ENCODE results near the gene SLC25A21.
A peak's percentile ranks its signal among the peaks of the same experiment; 100 is the strongest.

Gene SLC25A21

DNA sequence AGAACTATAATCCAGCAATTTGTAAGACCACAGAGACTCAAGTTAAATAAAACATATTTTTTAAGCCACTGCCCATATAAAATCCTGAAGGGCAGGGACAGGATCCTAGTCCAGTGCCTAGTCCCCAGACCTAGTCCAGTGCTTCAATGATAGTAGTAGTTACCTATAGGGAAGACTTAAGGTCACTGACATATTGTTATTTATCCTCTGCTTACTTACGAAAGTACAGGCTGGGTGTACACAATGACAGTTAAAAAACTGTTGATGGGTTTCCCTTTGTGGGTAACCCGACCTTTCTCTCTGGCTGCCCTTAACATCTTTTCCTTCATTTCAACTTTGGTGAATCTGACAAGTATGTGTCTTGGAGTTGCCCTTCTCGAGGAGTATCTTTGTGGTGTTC is 192.5 kb downstream of the SLC25A21 start:
- no peak for DNase-seq

DNA sequence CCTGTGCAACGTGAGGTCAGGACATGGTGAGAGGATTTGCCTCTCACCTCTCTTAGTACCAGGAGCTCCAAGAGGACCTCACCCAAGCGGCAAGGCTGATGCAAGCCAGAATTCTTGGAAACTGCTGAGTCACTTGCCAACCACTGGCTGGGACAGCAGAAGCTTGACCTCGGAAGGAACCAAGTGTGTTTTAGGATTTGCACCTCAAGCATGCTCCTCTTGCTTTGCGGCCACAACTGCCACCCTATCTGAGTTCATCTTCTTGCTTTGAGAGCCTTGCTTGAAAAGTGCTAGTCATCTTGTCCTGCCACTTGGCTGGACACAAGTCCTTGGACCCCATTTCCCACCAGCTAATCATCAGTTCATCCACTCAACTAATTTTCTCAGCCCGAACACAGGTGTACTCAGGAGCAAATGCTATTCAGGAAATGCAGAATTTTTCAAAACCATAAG is 195.8 kb downstream of the SLC25A21 start:
- no peak for DNase-seq

DNA sequence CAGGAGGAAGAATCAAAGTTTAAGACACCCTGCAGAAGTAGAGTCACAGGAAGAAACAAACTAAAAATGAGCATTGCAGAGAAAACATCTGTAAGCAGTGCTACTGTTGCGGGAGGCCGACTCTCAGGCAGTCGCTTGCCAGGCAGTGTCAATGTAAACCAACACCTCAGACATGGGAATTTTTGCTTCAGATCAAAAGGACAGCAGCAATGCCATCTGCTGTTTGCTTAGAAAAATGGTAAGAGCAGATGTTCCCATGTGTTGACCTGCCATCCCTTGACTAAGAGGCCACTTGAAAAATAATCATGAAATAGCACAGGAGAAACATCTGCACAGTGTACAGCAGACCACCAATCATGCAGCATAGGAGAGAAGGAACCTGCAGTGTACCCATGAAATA is 196.6 kb downstream of the SLC25A21 start:
- DNase-seq = no peak

DNA sequence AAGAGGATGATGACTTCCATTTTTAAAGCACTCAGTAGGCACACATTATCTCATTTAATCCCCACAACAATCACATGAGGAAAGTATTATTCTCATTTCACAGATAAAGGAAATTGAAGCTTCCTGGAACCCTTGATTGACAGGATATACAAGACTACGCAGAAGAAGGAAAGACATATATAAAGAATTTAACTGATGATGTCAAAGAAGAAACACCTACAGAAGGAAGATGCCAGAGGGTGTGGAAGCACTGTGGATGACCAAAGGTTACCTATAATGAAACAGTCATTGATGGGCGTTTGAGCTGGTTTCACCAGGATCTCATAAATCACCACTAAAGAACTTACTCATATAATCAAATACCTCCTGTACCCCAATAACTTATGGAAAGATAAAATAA is 197.4 kb downstream of the SLC25A21 start:
- no peak for DNase-seq

DNA sequence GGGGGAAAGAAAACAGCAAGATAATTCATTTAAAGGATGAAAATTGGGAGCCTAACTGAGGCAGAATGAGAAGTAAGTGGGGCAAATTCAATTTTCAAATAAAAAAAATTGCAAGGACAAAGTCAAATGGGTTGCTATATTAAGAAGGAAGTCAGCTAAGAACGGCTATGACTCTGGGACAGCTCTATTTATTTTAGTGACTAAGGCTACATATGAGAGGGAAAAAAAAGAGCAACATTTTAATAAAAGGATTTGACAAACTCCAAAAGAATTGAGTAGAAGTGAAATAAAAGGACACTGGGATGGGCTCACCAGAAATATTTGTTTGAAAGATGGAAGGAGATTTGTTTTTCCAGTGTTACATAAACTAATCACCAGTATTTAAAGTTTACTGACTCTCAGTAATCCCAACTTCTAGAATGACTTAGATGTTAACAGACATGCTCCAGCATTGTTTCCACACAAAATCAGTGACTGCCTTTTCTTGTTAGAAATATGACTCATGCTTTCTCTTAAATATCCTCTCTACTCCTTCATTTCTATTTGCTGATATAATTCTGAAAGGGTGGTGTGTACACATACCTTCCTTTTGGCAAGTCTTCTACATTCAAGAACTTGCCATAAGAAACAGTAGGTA is 198.5 kb downstream of the SLC25A21 start:
- peak; percentile 16 for DNase-seq

DNA sequence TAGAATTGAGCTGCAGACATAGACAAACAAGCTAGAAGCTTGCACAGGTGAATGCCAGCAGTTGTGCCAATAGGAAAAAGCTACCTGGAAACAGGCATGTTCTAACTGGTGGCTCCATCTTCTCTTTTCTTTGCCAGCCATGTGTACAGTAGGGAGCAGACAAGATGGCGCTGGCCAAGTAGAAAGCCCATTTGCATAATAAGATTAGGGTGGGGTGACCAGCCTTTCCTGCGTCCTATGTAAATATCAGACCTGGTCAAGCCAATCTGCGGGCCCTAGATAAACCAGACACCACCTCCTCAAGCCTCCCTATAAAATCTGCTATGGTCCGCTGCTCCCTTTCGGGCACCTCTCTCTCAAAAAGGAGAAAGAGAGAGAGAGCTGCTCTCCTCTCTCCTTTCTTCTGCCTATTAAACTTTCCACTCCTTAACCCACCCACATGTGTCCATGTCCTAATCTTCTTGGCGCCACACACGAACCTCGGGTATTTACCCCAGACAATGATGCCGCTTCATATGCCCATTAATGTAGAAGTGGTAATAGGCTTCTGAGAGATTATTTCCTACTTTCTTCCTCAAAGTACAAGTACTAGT is 201.0 kb downstream of the SLC25A21 start:
- no peak for DNase-seq

DNA sequence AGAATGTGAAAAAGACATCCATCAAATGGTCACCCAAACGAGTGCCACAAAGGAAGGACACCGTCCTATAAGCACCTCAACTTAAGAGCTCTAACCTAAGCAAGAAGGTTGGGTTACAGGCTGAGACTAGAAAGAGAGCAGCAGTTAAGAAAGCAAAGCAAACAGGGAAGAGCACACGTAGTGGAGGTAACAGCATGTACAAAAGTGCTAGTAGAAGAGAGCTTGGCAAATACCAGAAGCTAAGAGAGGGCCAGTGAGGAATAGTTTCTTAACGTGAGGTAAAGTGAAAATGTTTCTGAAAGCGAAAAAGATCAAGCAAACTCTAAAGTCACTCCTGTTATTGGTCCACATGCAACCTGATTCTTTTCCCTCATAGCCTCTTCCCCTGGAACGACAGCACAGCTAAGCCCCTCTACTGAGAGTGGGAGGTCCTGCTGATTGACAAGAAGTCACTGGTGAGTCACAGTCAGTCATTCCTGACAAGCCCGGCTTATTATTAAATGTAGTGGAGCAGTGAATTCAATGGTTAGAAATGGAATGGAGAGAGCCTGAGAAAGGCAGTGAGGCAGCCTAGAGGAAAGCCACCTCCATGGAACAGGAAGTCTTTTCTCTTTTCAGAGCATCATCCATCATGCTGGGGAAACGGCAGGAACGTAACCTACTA is 204.4 kb downstream of the SLC25A21 start:
- DNase-seq = no peak

DNA sequence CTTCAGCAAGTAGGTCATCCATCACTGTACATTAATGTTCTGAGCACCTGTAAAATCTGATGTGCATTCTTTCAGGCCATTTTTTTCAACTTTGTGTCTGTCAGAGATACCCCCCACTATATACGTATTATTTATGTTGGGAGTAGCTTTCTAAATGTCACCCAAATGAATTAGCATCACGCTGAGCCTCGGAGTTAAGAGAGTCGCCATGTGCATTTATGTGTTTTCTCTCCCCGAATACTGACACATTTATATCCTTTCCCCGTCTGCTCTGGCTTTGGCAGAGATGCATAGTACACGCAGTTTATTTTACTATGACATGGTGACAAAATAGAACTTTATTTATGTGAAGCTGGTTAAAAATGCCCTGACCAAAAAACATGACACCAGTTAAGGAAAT is 216.4 kb downstream of the SLC25A21 start:
- DNase-seq = no peak

DNA sequence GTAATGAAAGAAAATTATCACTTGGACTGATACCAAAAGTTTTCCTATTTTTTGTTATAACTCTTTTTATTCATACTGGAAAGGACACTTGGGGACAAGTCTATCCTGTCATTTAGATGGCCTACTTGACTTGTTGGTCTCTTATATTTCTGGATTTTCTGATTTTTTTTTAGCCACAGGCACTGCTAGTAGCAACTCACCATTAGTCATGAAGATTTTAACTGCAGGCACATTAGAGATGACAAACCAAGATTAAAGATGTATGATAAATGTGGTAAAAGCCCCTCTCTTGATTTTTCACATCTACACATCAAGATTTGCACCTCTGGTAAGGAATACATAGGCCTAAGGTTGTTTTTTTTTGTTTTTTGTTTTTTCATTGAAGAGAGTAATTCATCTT is 217.0 kb downstream of the SLC25A21 start:
- DNase-seq = no peak

DNA sequence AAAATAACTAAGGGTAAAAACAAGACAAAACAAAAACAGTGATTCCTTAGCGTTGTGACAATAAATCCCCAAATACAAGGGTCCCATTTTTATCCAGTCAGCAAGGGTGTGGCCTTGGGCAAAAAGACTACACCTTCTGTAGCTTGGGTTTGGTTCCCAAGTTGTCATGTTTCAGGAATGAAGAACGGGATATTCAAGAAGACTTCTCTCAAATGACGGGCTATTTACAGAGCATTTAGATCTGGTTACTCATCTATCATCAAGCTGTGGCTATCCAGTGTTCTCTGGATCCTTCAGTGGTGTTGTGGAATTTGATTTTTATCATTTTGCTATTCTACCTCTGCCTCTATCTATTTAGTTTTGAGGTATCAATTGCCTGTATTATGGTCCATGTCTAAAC is 219.7 kb downstream of the SLC25A21 start:
- DNase-seq = peak; percentile 22

DNA sequence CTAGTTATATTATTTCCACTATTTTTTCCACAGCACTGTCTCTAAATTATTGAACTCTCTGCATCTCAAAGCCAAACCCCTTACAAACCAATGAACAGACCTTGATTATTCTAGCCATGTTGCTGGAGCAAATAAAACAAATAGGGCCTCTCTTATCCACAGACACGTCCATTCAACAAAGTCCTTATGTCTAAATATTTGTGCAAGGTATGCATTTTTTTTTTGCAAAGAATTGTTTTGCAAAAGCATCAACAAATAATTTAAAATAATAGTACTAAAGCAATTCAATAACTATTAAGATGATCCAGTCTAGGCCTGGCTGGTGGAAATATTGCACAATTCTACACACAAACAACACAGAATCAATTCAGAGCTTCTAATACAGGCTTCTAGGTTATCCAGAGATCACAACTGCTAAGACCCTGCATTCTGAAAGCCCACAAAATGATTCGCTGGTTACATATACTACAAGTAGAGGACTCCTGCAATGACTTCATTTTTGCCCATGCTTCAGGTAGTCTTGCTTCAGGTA is 221.0 kb downstream of the SLC25A21 start:
- no peak for DNase-seq

DNA sequence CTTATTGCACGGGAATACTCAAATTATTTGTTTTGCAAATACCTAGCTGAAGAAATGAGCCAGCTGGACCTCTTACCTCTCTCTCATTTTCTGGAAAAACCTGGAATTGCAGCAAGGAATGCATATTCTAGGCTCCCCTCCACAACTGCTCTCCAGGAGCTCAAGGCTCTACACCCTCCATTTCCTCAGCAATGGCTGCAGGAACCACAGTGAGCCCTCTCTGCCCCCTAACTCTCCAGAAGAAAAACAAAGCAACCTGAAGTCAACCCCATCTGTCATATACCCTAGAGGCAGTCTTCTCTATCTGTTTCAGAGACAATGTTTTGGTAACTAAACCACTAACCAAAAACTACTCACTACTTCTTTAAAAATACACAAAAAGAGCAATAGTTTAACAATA is 221.6 kb downstream of the SLC25A21 start:
- DNase-seq = no peak

DNA sequence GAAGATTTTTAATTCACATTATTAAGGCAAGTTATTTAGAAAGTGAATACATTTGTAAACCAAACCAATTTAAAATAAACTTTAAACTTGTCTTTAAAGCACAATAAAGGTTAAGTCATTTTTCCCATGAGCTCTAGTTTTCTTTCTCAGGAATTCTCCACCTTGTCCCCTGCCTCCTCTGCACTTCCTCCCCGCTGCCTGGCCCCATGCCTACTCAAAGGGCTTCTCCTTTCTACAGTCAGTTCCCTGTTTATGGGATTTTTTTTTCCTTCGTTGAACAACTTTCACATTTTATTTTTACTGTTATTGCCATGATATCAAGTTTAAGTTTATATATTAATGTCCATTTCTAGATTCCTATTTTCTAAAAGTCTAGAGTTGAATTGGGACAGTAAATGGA is 223.0 kb downstream of the SLC25A21 start:
- DNase-seq = no peak

DNA sequence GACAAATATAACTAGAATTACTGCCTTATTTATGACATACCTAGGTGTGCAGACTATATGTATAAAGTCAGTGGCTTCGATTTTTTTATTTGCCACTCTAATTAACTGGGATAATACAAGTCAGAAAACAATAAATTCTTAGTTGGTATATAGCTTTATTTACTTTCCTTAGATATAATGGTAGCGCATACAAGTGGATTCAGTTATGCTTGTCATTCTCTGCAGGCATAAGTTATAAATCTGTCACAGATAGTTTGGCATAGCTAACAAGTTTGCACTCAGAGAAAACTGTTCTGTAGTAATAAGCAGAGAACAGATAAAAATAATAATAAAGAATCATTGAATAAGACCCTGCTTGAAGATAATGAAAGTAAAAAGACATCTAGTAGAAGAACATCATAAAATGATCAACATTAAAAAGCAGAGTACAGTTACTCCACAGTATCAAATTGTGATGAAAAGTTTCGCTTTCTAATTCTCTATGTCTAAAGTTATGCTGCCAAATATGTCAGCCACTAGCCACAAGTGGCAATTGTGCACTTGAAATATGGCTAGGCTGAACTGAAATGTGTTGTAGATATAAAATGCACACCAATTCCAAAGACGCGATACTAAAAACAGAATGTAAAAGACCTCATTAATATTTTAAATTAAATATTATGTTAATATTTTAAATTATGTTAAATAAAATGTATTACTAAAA is 224.1 kb downstream of the SLC25A21 start:
- DNase-seq = no peak

DNA sequence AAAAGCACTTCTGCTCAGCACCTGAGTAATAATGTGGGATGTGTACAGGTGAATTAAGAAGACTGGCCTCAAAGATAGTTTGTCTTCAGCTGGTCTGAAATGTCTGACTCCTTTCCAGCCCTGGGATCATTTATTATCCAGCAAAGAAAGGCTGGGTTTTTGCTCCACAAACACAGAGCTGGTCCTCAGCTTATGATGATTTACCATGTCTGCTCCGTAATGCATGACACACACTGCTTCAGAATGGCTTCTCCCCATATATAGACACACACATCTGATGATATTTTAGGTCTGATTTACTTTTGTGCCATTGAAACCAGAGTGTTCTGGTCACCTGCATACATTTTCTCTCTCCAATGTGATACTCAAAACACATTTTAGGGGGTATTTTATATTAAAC is 225.0 kb downstream of the SLC25A21 start:
- no peak for DNase-seq

DNA sequence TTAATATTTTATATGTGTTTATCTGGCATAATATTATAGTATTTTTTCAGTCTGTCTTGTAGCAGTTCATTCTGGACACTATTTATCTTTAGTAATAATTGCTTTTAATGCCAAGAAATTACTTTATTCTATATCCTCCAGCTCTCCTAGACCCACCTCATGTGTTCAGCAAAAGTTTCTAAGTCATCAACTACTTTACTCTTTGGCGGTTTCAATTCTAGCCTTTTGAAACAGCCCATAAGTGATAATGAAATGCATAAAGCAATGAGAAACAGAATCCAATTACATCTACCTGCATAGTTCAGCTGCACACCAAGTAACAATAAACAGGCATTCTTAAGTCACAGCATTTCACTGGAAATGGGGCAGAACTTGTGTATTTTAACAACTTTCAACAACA is 225.5 kb downstream of the SLC25A21 start:
- no peak for DNase-seq

DNA sequence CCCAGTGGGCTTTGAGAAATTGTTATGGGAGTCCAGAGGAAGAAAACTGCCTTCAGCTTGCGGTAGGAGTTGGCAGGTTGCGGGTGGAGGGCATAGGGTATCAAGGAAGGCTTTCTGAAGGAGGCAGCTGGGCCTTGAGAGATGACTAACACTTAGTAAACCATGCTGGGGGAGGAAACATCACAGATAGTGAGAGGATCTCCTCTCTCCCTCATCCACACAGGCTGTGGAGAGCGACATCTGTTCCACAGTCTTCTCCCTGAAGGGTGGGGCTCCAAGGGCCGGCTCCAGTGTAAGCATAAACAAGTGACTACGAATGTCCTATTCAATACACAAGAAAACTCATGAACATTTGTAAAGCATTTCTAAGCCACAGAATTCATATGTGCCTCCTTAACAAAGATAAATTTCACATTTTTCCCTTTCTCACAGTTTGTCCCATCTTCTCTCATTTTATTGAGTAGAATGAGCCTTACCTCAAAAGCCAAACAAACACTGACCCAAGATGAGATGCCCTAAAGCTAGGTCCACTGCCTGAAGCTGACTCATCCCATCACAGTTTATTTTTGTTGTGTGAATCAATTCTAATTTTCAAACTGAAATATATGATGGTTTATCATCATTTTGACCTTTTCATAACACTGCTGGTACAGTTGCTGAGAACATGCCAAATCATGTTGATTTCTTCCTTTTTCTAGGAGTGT is 227.9 kb downstream of the SLC25A21 start:
- DNase-seq = peak; percentile 39

DNA sequence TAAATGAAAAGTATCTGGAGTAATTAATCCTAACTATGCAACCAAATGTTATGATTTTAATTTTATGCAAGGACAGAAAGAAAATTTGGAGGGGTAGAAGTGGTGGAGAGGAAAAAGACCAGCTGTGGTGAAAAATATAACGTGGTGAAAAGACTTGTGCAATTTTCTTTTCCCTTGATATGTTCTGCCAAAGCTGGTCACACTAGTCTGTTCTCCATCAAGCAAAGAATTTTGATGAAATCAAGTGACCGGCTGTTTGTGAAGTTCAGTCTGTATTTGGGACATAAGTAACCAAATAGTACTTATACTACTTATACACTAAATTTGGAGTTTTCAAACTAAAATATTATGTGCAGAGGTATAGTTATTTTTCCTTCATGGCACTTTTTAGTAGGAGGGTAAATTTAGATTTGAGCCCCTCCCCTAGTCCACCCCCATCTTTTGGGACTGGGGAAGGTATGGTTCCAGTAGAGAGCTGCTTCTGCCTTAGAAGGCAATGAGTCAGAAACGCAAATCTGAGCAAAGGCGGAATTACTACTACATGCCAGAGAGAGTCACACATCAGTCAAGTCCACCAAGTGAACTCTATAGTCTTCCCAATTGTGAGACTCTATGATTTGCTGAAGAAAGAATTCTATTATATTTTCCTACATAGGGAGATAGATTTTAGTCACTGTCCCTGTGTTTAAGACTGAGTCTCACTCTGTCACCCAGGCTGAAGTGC is 229.7 kb downstream of the SLC25A21 start:
- peak; percentile 11 for DNase-seq

DNA sequence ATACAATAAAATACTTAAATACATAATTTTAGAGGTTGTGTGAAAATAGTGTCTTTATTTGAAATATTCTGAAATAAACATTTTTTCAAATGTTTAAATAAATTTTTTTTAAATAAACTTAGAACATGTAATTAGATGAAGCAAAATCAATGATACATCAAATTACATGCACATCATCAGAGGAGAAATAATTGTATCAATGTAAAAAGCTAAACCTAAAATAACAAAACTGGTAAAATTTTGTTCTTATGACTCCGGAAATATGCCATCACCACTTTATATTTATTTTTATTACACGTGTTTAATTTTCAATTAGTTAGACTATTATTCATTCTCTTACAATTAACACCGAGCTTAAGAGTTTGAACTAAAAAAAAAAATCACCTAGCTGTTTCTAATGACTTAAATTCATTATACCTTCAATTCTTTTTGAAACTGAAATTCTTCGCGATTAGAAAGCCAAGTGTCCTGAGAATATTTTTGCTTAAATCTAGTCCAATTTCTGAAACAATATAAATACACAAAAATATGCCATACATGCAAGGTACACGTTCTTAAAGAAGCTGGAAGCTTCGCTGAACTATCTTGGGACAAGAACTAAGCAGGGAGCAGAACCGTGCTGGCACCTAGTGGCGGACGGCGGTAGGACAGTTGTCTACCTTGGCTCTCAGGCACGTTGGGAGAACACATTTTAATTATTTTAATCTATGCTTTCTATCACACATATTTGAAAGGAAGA is 230.5 kb downstream of the SLC25A21 start:
- peak; percentile 14 for DNase-seq

DNA sequence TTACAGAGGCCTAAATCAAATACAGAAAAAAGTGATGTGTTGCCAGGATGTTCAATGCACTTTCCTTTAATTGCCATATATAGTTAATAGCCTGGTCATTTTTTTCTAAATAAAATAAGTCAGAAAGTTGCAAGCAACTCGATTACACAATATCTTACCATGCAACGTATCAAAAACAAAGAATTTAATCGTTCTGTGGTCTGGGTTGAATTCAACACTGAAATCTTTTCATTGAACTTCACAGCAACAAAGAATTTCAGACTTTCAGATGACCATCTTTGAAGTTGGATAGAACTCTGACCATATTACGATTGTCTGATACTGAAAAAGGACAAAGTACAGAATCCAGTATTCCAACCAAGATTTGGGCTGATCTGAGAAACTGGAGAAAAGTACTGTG is 231.9 kb downstream of the SLC25A21 start:
- peak; percentile 2 for DNase-seq

DNA sequence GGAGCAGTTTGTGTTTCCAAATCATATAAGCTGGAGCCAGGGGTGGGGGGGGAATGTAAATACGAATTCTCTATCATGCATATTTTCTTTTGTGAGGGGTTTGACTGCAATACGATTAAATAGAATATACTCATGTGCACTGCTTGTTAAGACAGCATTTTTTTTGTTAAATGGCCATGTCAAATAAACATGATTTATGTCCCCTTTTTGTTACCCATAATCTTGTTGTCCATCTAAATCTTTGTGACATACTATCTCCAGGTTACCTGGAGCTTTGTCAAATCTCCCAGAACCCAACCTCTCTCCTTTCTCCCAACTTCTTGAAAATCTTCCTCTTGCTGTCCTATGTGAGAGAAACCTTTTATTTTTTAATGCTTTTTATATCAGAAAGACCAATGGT is 233.1 kb downstream of the SLC25A21 start:
- DNase-seq = no peak

DNA sequence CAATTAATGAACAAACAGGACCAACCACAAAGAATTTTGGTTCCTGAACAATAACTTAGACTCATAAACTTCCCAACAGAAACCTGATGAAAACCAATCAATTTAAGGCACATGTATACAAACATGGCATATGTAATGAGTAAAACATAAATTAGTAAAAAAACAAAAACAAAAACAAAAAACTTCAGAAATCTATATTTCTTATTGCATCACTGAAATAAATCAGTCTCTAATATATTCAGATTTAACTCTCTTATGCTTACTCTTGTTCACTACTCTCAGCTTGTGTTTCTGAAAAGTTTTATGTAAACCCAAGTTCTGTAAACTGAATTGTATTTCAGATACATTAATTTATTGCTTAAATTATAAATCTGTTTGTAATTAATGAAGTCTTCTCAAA is 233.7 kb downstream of the SLC25A21 start:
- no peak for DNase-seq
